HG03045 (cell line): ENCODE data around the gene HTATIP2.
A peak's percentile ranks its signal among the peaks of the same experiment; 100 is the strongest.
"Not testable (repeated sequence)": the region's sequence is repeated elsewhere in the genome, so short reads cannot be mapped to it uniquely, and the experiment has no call there.

ENCODE experiments used
- ATAC-seq: cut with Tn5 transposase; IDR thresholded peaks from one replicate; pipeline ENCODE4 v1.9.1; 2021; ENCODE audit warnings: mild to moderate bottlenecking, moderate library complexity; ENCODE audit not compliant: unreplicated experiment

Gene HTATIP2

DNA sequence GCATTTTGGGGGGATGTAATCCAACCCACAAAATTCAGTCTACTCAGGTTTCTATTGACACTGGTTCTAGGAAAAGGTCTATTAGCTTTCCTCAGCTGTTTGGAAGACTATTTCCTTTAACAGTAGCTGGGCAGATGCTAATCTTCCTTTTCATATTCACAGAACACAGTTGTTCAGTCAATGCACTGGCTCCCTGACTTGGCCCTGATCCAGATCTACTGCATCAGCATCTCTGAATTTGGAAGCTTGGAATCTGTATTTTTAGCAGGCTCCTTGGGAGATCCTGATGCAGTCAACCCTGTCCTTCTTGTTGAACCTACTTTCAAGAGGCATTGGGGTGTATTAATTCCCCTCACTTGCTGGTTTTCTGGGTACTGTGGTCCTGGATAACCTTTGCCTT, 6.3 kb downstream of the HTATIP2 start:
- no peak for ATAC-seq

DNA sequence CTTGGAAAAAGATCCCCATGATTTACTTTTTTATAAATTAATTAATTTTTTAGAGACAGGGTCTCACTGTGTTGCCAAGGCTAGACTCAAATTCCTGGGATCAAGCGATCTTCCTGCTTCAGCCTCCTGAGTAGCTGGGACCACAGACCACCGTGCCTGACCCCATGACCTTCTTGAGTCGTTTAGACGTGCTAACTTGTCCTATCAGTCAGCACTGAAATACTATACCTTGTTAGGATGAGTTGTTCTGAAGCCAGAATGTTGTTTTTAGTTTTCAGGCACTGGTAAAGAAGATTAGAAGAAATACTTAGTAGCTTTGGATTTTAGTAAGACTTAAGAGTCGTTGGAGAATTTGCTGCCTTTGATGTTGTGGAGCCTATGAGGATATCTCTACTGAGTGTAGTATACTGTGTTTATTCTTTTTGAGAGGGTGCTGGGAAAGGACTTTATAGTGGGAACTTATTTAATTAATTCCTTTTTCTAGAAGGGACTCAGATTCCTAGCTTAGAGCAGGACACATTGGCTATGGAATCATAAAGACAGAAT, 8.6 kb downstream of the HTATIP2 start:
- no peak for ATAC-seq

GRCh38 chr11:20373147-20373546, 9.6 kb downstream of the HTATIP2 start:
- no peak for ATAC-seq

DNA sequence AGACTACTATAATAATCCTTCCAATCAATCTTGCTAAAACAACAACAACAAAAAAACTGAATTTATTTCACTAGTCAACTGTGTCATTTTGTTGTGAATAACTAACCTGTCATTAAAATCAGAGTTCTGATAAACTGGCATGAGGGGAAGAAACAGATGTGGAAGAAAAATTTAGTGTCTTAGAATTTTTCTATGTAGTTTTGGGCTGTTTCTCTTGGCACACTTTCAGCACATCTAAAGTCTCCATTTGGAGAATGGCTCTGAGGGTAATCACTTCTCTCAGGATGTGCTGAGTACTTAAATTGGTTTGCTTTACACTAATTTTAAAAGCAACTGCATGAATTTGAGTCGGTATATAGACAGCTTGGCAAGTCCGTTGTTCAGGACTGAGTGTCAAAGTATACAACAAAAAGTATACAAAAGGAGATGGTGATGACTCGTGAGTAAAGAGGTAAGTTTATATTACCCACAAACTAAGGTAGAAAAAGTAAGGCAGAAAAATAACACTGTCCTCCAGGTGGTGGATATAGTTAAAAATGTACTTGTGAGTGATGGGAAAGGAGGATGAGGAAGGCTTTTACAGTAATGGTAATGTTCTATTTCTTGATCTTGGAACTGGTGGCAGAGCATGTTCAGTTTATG, 10.2 kb downstream of the HTATIP2 start:
- no peak for ATAC-seq

GRCh38 chr11:20374741-20375300, 11.3 kb downstream of the HTATIP2 start:
- ATAC-seq: no peak

DNA sequence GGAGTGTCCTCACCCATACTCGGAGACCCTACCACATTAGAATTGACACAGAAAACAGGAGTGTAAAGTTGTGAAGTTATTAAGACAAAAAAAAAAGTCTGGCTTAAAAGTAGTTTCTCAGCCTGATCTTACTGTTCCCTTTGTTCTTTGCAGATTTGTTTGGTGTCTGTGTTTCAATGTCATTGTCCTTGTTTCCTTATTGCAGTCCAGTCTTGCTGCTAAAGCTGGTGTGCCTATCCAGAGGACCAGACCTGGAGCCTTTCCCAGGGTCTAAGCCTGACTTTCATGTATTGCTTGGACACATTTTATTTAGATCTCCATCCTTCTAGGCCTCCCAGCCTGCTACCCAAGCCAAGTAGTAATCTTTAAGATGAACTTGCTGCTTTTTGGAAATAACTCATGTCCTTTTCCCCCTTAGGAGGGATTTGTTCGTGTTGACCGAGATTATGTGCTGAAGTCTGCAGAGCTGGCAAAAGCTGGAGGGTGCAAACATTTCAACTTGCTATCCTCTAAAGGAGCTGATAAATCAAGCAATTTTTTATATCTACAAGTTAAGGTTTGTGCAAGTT, 12.7 kb downstream of the HTATIP2 start:
- ATAC-seq: no peak

GRCh38 chr11:20385996-20386395, 22.5 kb downstream of the HTATIP2 start:
- ATAC-seq: not testable (repeated sequence)

DNA sequence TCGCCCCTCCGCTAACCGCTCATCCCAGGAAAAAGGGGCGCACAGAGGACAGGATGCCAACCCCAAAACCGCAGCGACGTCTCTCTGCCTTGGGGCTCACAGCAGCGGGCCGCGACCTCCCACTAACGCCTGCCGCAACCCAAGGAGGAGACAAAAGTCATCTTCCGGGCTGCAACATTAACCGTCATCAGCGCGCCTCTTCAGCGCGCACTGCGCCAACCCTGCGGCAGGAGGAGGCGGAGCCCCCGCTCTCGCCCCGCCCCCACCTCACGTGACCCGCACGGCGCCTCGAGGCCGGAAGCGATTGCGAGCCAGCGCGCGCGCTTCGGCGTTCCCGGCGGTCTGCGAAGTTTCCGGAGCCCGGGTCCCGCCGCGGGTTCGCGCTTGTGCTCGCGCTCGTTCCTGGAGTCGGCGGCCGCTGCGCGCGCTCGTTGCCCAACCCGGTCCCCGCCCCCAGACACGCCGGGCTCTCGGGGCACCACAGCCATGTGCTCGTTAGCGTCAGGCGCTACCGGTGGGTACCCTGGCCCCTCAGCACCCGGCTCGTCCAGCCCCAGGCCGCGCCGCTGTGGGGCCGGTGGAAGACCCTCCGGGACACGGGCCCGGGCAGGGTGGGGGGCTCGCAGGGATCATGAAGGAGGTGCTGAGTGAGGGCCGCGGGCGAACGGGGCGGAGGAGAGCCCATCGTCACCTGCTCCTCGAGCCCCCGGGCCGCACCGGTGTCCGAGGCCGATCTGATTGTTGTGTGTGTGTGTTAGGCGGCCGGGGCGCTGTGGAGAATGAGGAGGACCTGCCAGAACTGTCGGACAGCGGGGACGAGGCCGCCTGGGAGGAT, 24.0 kb downstream of the HTATIP2 start, which contains the start of gene PRMT3:
Gene PRMT3, plus strand, starts transcription at position 456 of the 835 bp plus-strand sequence. Its CDS starts 31 bp downstream, at position 487.
- peak; percentile 84 for ATAC-seq

DNA sequence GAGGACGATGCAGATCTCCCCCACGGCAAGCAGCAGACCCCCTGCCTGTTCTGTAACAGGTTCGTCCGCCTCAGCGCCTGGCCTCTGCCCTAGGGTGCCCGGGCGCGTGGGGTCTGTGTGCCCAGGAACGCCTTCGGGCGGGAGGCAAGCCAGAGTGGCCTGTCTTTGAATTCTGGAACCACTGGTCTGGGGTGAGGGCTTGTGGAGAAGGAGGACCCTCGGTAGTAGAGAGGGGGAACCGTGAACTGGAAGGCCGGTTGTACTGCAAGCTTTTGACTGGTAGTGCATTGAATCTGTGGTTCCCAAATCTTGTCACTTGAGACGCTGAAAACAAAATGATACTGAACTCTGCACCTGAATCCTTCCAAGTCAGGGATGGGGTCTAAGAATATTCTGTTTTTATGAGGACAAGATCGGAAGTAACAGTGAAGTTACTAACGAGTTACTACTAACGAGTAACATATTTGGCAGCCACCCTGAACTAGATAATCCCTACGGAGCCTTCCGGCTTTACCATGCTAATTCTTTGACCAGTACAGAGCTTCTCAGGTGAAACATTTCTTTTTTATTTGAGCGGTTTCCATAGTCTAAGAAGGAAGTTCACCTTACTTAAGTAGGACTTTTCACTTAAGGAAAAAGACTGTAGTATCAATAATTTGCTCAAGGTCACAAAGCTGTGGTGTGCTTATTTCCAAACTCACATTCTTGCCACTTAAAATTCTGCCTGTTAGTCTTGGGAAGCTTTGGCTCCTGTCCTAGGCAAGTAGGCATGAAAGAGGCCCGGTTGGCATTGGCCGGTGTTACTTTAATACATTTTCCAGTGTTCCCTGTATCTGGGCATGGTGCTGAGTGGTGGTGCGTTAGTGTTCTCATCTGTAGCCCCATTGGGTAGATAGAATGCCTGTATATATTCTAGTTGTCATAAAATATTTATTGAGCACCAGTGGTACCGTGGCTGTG, 24.9 kb downstream of the HTATIP2 start:
- peak; percentile 26 for ATAC-seq

DNA sequence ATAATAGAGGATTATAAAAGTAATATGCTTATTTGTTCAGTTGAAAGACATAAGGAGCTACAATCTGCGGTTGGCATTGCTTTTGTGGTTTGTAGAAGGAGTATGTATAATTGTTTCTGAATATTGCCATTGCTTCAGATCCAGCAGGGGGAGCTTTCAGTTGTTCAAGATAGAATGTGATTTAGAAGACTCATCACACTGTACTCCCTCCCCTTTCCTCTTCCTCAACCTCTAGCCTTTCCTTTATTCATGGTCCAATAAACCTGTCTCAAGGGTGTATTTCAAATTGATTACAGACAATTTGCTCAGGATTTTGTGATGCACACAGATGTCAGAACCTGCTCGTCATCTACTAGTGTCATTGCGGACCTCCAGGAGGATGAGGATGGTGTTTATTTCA, 33.8 kb downstream of the HTATIP2 start:
- peak; percentile 77 for ATAC-seq

GRCh38 chr11:20399498-20399897, 36.0 kb downstream of the HTATIP2 start:
- no peak for ATAC-seq

- no peak for ATAC-seq
These were observed 39.5 kb downstream of the HTATIP2 start for GRCh38 chr11:20403059-20403458.

- no peak for ATAC-seq
These were observed 43.0 kb downstream of the HTATIP2 start for GRCh38 chr11:20406484-20406883.

GRCh38 chr11:20407344-20407743, 43.8 kb downstream of the HTATIP2 start:
- ATAC-seq: no peak

DNA sequence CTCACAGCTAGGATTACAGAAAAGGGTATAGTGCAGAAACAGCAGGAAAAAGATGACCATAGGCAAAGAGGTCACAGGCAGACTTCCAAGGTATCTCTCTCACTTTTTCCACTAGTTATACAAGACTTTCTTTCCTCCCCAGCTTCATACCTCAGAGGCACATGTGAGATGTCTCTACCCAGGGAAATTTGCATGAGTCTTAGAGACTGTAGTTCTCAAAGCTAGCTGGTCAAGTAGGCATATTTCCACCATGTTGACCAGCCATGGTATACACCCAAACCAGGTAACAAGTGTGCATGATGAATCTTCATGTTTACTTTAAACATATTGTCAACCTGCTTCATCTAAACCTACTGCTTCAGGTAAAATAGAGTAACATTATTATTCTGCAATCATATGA, 51.9 kb downstream of the HTATIP2 start:
- ATAC-seq: no peak

- ATAC-seq: no peak
These were observed 54.3 kb downstream of the HTATIP2 start for GRCh38 chr11:20417771-20418170.

DNA sequence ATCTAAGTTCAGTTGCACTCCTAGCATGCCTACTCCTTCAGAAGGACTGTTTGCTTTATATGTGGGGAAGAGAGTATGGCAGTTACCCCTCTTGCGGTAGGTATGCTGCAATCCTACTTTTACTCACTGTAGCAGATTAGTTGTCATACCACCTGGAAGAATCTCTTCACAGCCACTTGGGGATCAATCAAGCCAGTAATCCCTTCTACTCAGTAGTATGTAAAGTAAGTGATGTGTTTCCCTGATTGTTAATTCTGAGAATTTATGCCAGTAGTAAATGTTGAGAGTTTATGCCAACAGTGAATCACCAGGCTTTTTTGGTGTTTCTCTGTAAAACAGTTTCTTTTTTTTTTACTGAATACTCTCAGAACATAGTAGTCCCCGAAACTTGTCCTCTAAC, 58.4 kb downstream of the HTATIP2 start:
- no peak for ATAC-seq

DNA sequence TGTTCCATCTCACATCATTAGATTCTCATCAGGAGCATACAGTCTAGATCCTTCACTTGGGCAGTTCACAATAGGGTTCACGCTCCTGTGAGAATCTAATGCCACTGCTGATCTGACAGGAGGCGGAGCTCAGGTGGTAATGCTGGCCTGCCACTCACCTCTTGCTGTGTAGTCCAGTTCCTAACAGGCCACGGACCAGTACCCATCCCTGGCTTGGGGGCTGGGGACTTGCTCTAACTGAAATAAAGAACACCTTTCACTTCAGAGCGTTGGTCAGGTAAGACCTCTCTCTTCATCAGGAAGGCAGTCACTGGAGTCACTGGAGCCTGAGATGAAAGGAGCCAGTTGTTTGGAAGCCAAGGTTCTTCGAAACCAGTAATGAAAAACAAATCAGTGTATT, 65.7 kb downstream of the HTATIP2 start:
- no peak for ATAC-seq
